Esophagus squamous epithelium (tissue), 4 donors: Measurements from ENCODE around the gene RSPO1.
"Not testable (repeated sequence)": the region's sequence is repeated elsewhere in the genome, so short reads cannot be mapped to it uniquely, and the experiment has no call there.

Experiments used
- CTCF ChIP-seq, 6 experiments: fragments of 450-650 bp in 4 of 6; fragments of 200-600 bp in 2 of 6; sonication (generic) in 2 of 6; IDR thresholded peaks; one replicate each; pipeline ENCODE4 v1.5.1; 2016 to 2019; ENCODE audit warnings: antibody characterized with exemption in 6 of 6, mild to moderate bottlenecking in 4 of 6, moderate library complexity in 4 of 6
- POLR2A ChIP-seq, 4 donors: fragments of 450-650 bp; IDR thresholded peaks; one replicate each; pipeline ENCODE4 v1.6.1; 2017; ENCODE audit warnings: antibody characterized with exemption in 4 of 4, mild to moderate bottlenecking in 4 of 4, moderate library complexity in 3 of 4

- not testable (repeated sequence) for TF ChIP-seq CTCF, POLR2A (IDR thresholded peaks at IDR 0.05)
Observed at GRCh38 chr1:37684182-37684581, 49.5 kb upstream of the RSPO1 start.
